ENCODE measurements around the gene ZBTB37. TPM values are rescaled to one million over a fixed set of nuclear protein-coding genes. Genes with fewer than 3 reads are reported as not detected.
"Not testable (repeated sequence)": the region's sequence is repeated elsewhere in the genome, so short reads cannot be mapped to it uniquely, and the experiment has no call there.

ZBTB37 gene
- total and polyA plus RNA-seq, 10 donors, result 1.1 to 29.8 (median 19.4) TPM

- Histone ChIP-seq H3K27ac (peak overlapping the region in 1 of 8 donors; percentile 21), H3K9me3 (no peaks in the 10 kb centered on the region), H3K4me3 (no peak overlapping the region), H3K36me3 (peaks cover 0 to 100% (median 69%) of the 10 kb centered on the region in 6 donors), H3K27me3 (replicated peaks in 1 of 7) (no peaks in the 10 kb centered on the region), H3K4me1 (peaks cover 0 to 7% (median 0%) of the 10 kb centered on the region in 6 donors)
- intact Hi-C loops (cut with DNase I; ENCODE audit: low total_unique reads), result no loop called here
- 88 to 95% (median 93%) methylated on average over 4 of the region's 4 CpGs for WGBS, 5 donors
- DNase-seq, result no peak
- TF ChIP-seq POLR2A (IDR thresholded peaks at IDR 0.05) (no peak), POLR2AphosphoS5 (IDR thresholded peaks at IDR 0.05) (peak in 1 of 3 donors; percentile 8)
Observed at GRCh38 chr1:173857363-173857917, 10.7 kb upstream of the ZBTB37 start.

GRCh38 chr1:173859547-173859946, 8.6 kb upstream of the ZBTB37 start:
- H3K9me3 ChIP-seq; intact Hi-C loops (cut with DNase I; ENCODE audit: low total_unique reads); H3K4me3 ChIP-seq; DNase-seq; H3K27me3 ChIP-seq (replicated peaks in 1 of 7); H3K27ac ChIP-seq: not testable (repeated sequence)
- H3K4me1 ChIP-seq, result peaks cover 5 to 19% (median 10%) of the 10 kb centered on the region in 6 donors
- peak in 1 of 3 donors; percentile 12 for TF ChIP-seq POLR2AphosphoS5 (IDR thresholded peaks at IDR 0.05)
- 94 to 99% (median 96%) methylated on average over 5 of the region's 5 CpGs for WGBS, 5 donors
- peaks cover 0 to 100% (median 75%) of the 10 kb centered on the region in 6 donors for H3K36me3 ChIP-seq

- intact Hi-C loops (cut with DNase I; ENCODE audit: low total_unique reads), result loop anchor here (10.0 kb wide), 1 partner anchor 75 kb away; no protein-coding TSS in a partner anchor
- Histone ChIP-seq H3K27ac (no peak overlapping the region), H3K4me1 (peaks cover 10 to 24% (median 15%) of the 10 kb centered on the region in 6 donors), H3K36me3 (peaks cover 0 to 100% (median 76%) of the 10 kb centered on the region in 6 donors), H3K27me3 (replicated peaks in 1 of 7) (no peaks in the 10 kb centered on the region), H3K9me3 (no peaks in the 10 kb centered on the region), H3K4me3 (no peak overlapping the region)
- DNase-seq, result no peak
- TF ChIP-seq POLR2AphosphoS5 (IDR thresholded peaks at IDR 0.05), result no peak
- TF ChIP-seq POLR2A (IDR thresholded peaks at IDR 0.05), result no peak
- TF ChIP-seq, protein P1, sequence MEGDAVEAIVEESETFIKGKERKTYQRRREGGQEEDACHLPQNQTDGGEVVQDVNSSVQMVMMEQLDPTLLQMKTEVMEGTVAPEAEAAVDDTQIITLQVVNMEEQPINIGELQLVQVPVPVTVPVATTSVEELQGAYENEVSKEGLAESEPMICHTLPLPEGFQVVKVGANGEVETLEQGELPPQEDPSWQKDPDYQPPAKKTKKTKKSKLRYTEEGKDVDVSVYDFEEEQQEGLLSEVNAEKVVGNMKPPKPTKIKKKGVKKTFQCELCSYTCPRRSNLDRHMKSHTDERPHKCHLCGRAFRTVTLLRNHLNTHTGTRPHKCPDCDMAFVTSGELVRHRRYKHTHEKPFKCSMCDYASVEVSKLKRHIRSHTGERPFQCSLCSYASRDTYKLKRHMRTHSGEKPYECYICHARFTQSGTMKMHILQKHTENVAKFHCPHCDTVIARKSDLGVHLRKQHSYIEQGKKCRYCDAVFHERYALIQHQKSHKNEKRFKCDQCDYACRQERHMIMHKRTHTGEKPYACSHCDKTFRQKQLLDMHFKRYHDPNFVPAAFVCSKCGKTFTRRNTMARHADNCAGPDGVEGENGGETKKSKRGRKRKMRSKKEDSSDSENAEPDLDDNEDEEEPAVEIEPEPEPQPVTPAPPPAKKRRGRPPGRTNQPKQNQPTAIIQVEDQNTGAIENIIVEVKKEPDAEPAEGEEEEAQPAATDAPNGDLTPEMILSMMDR (IDR thresholded peaks at IDR 0.05 in 8 of 11, conservative IDR thresholded peaks at IDR 0.05 in 3 of 11), result no peak
- 91 to 100% (median 92%) methylated on average over 1 of the region's 1 CpG for WGBS, 5 donors
Observed at GRCh38 chr1:173860065-173860464, 8.1 kb upstream of the ZBTB37 start.

GRCh38 chr1:173861731-173862145, 6.4 kb upstream of the ZBTB37 start:
- TF ChIP-seq POLR2A (IDR thresholded peaks at IDR 0.05), result no peak
- TF ChIP-seq, protein P1 (IDR thresholded peaks at IDR 0.05 in 8 of 11, conservative IDR thresholded peaks at IDR 0.05 in 3 of 11), result no peak
- TF ChIP-seq POLR2AphosphoS5 (IDR thresholded peaks at IDR 0.05), result no peak
- H3K27ac ChIP-seq, result no peak overlapping the region
- no peak for DNase-seq
- H3K36me3 ChIP-seq, result peaks cover 0 to 100% (median 67%) of the 10 kb centered on the region in 6 donors
- intact Hi-C loops (cut with DNase I; ENCODE audit: low total_unique reads), result loop anchor here (10.0 kb wide), 1 partner anchor 73 kb away; no protein-coding TSS in a partner anchor
- H3K4me3 ChIP-seq, result no peak overlapping the region
- no peaks in the 10 kb centered on the region for H3K9me3 ChIP-seq
- 89 to 92% (median 90%) methylated on average over 7 of the region's 7 CpGs for WGBS, 5 donors
- peaks cover 25 to 41% (median 31%) of the 10 kb centered on the region in 6 donors for H3K4me1 ChIP-seq
- no peaks in the 10 kb centered on the region for H3K27me3 ChIP-seq (replicated peaks in 1 of 7)

DNA sequence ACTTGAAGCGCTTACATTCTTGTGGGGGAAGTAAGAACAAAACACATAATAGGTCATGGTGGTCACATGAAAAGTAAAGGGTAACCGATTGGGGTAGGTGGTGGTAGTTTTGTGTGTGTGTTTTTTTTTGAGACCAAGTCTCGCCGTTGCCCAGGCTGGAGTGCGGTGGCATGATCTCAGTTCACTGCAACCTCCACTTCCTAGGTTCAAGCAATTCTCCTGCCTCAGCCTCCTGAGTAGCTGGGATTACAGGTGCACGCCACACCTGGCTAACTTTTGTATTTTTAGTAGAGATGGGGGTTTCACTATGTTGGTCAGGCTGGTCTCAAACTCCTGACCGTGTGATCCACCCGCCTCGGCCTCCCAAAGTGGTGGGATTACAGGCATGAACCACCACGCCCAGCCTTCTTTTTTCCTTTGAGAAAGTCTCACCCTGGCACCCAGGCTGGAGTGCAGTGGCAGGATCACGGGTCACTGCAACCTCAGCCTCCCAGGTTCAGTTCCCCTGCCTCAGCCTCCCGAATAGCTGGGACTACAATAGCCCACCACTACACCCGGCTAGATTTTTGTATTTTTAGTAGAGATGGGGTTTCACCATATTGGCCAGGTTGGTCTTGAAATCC, 5.9 kb upstream of the ZBTB37 start:
- Histone ChIP-seq H3K4me1 (peaks cover 28 to 46% (median 35%) of the 10 kb centered on the region in 6 donors), H3K36me3 (peaks cover 0 to 96% (median 63%) of the 10 kb centered on the region in 6 donors), H3K27ac (peak overlapping the region in 1 of 8 donors; percentile 16)
- H3K9me3 ChIP-seq; H3K27me3 ChIP-seq (replicated peaks in 1 of 7); H3K4me3 ChIP-seq; DNase-seq: not testable (repeated sequence)
- peak in 2 of 3 donors; percentile 17 to 48 for TF ChIP-seq POLR2AphosphoS5 (IDR thresholded peaks at IDR 0.05)
- 75 to 80% (median 75%) methylated on average over 13 of the region's 13 CpGs for WGBS, 5 donors
- intact Hi-C loops (cut with DNase I; ENCODE audit: low total_unique reads), result loop anchor here (10.0 kb wide), 1 partner anchor 73 kb away; no protein-coding TSS in a partner anchor

Measured in spleen (tissue), 11 donors.